HG03432 (cell line): ENCODE data around the gene KCTD7.
"Not testable (repeated sequence)": the region's sequence is repeated elsewhere in the genome, so short reads cannot be mapped to it uniquely, and the experiment has no call there.

ENCODE experiments used
- ATAC-seq: cut with Tn5 transposase; IDR thresholded peaks from one replicate; pipeline ENCODE4 v1.9.1; 2021; ENCODE audit warnings: mild to moderate bottlenecking, moderate library complexity; ENCODE audit not compliant: unreplicated experiment

Gene KCTD7

GRCh38 chr7:66615699-66616098, 13.0 kb upstream of the KCTD7 start:
- ATAC-seq = no peak

- ATAC-seq = no peak
Measured at GRCh38 chr7:66617295-66617694, 11.4 kb upstream of the KCTD7 start.

DNA sequence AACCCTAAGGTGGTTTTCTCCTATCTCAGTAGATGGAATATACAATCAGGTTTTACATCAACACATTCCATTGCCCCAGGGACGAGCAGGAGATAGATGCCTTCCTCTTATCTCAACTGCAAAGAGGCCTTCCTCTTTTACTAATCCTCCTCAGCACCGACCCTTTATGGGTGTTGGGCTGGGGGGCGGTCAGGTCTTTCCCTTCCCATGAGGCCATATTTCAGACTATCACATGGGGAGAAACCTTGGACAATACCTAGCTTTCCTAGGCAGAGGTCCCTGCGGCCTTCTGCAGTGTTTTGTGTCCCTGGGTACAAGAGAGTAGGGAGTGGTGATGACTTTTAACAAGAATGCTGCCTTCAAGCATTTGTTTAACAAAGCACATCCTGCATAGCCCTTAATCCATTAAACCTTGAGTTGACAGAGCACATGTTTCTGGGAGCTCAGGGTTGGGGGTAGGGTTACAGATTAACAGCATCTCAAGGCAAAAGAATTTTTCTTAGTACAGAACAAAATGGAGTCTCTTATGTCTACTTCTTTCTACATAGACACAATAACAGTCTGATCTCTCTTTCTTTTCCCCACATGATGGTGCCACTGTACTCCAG, 9.2 kb upstream of the KCTD7 start:
- ATAC-seq = not testable (repeated sequence)

- no peak for ATAC-seq
Measured at GRCh38 chr7:66626331-66626934, 2.2 kb upstream of the KCTD7 start.

DNA sequence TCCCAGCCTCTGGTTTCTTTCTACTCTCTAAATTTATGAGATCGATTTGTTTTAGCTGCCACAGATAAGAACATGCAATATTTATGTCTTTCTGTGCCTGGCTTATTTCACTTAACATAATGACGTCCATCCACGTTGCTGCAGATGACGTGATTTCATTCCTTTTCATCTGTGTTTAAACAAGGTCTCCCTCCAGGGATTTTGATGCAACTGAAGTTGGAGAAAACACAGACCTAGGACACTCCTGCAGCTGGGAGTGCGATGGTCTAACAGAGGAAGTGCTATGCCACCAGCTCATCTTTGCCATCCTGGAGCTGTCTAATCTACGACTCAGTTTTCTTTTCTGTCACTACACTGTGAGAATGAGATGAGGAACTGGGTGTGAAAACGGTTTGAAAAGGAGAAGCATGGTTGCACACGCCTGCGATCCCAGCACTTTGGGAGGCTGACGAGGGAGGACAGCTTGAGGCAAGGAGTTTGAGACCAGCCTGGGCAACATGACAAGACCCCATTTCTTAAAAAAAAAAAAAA, 1.5 kb upstream of the KCTD7 start:
- ATAC-seq = no peak

DNA sequence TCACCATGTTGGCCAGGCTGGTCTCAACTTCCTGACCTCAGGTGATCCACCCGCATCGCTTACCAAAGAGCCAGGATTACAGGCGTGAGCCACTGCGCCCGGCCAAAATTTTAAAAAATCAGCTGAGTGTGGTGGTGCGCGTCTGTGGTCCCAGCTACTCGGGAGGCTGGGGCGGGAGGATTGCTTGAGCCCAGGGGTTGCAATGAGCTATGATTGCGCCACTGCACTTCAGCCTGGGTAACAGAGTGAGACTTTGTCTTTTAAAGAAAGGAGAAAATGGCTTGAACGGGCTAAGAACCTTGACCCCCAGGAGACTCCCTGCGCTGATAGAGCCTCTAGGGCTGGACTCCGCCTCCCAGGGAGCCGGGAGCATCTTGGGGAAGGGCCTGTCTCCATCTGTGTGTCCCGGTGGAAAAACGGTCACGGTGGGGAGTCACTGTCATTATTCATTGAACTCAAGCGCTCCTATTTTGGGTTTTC, 760 bp upstream of the KCTD7 start:
- peak; percentile 11 for ATAC-seq

DNA sequence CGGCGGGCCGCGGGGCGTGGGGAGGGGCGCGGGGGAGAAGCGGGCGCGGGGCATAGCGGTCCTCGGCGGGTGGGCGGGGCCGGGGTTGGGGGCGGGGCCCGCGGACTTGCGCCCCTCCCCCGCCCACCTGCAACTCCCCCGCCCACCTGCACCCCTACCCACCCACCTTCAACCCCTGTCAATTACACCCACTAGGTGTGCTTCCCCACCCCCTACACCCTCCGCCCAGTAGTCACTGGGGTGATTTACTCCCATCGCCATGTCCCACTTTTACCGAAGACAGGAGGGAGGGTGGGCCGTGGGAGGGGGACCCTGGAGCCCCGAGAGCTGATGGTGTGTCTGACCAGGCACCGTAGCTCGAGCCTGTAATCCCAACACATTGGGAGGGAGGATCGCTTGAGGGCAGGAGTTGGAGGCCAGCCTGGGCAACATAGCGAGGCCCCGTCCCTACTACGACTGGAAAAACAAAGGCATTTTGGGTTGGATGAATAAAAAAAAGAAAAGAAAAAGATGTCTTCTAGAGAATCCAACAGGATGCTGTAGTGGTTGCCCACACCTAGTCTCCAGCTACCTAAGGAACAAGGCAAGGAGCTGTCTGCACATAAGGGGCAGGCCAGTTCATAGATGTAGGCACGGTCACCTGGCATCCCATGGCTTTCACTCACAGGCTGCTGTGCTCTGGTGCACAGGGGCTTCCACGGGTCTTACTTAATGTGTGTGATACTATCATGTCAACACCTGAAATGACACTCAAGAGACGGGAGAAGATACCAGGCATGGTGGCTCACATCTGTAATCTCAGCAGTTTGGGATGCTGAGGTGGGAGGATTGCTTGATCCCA, 761 bp downstream of the KCTD7 start:
- peak; percentile 10 for ATAC-seq

GRCh38 chr7:66630531-66630930, 1.9 kb downstream of the KCTD7 start:
- no peak for ATAC-seq

GRCh38 chr7:66631471-66631870, 2.8 kb downstream of the KCTD7 start:
- no peak for ATAC-seq

GRCh38 chr7:66634816-66635215, 6.1 kb downstream of the KCTD7 start:
- peak; percentile 36 for ATAC-seq

- ATAC-seq = peak; percentile 15
Measured at GRCh38 chr7:66635322-66635981, 6.8 kb downstream of the KCTD7 start.

DNA sequence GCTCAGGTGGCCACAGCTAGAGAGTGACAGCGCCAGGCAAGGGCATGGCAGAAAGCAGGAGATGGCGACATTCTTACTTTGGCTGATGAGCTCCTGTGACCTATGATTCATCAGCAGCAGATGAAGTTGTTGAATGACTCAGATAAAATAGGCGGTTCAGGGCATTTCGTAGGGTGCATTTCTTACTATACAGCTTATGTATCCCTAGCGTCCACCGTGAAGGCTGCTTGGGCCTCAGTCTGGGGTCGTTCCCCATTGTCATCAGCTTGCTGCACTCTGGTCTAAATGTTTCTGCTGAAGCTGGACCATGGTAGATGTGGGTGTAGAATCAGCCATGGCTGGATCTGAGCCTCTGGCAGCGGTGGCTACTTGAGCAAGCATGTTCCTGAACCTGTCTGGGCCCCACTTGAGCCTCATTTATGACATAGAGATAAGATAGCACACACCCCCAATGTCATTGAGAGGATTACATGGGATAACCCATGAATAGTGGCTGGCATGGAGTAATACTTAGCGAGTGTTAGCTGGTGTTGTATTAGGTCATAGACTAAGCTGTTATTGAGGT, 7.4 kb downstream of the KCTD7 start:
- peak; percentile 59 for ATAC-seq

DNA sequence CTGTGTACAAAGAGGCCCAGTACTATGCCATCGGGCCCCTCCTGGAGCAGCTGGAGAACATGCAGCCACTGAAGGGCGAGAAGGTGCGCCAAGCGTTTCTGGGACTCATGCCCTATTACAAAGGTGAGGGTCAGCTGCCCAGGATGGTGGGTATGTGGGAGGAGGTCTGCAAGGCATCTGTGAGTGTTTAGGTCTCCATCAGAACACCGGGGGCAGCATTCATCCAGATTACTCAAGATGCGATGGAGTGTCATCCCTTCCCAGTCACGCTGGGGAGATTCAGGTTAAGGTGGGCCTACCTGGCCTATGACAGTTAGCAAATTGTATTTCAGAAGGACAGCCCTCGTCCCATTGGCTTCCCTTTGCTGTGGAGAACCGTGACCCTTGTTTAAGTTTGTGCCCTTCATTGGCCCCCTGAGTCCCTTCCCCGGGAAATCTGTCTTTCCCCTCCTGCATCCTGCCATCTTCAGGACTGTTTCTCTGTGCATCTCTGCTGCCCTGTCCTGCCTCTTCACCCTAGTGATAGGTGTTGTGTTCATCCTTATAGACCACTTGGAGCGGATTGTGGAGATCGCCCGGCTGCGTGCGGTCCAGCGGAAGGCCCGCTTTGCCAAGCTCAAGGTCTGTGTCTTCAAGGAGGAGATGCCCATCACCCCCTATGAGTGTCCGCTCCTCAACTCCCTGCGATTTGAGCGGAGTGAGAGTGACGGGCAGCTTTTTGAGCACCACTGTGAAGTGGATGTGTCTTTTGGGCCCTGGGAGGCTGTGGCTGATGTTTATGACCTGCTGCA, 9.8 kb downstream of the KCTD7 start:
- ATAC-seq = no peak

DNA sequence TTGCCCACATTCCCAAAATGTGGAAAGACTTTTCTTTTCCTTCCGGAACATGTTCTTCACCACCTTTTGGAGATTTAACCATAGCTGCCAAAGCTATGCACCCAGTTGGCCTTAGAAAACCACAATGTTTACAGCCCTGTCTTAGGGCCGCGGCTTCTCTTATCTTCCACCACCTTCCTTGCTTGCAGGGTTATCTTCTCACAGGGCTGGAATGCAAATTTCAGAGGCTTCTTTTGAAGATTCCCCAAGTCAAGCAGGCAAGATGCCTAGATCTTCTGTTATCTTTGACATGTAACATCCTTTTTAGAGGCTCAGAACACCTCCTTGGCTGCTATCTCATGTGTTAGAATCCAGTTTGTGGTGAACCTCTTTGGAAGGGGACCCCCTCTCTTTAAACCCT, 11.1 kb downstream of the KCTD7 start:
- no peak for ATAC-seq

DNA sequence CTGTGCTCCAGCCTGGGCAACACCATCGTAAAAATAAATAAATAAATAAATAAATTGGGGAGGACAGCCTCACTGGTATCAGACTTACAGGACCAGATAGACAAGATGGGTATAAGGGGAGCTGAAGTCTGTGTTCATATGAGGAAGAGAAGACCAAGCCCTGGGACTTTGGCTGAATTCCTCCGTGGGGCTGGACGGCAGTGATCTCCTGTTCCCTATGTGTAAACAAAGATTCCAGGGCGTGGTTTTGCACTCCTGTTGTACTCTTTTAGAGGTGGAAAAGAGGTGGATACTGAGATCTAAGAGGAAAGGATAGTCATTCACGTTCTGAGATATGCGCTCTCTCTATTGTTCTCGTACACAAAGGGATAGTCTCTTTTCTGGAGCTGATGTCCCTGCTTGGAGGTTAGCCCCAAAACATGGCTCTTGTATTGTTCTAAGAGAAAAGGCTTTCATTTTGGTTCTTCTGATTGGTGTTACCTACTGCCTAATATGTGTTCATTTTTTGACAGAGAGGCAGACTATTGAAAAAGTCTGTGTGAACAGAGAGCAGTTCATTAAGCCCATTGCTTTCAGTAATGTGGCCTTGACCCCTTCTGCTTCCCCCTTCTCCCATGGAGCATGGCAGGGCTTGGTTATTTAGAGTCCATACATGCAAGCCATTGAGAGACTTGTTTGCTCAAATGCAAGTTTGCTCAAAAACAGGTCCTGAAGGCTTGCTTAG, 12.3 kb downstream of the KCTD7 start:
- ATAC-seq = no peak

DNA sequence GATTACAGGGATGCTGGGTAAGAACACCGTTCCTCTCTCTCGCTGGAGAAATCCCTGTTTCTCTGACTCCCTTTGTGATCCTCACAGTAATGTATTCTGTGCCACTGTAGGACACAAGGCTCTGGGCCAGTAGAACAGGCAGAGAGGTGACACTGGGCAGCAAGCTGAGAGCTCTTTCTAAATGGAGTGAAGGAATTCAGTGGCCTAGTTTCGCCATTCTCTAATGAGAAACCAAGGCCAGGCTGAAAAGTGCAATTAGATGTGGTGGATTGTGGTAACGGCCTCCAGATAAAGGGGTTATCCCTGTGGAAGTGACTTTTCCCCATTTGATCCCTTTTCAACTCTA, 12.8 kb downstream of the KCTD7 start:
- no peak for ATAC-seq

DNA sequence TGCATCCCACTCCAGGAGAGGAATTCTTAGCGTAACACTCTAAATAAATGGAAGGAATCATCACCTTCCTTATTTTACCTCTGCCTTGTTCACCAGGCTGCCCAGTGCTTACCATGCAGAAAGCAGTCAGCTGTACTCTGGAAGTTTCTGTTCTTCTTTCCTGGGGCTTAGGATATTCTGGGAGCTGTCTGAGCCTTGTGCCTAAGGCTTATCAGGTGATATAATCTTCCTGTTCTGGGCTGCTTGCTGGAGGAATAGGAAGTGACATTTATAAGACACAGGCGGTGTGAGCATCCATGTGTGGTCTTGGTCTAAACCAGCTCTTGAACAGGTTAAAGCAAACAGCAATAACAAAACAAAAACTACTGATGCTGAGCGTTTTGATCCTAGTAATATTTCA, 13.5 kb downstream of the KCTD7 start:
- ATAC-seq = no peak

- no peak for ATAC-seq
Measured at GRCh38 chr7:66642932-66643331, 14.3 kb downstream of the KCTD7 start.

- no peak for ATAC-seq
Measured at GRCh38 chr7:66643395-66643794, 14.7 kb downstream of the KCTD7 start.
